HUDEP-2 (cell line): Measurements from ENCODE around the gene EFNB3.

Source experiments
- DNase-seq, 76 experiments: peaks; one replicate each; lab custom pipeline; 2025; ENCODE audit not compliant: unreplicated experiment in 76 of 76; lab: John Stamatoyannopoulos, UW

Gene EFNB3

GRCh38 chr17:7756968-7757367 lies 52.0 kb downstream of the EFNB3 start:
- no peak for DNase-seq
